H9 (cell line): ENCODE results near the gene PHF12. TPM values are rescaled to one million over a fixed set of nuclear protein-coding genes. Genes with fewer than 3 reads are reported as not detected.

Source experiments
- DNase-seq: peaks from one replicate; pipeline ENCODE4 v3.0.0-alpha.2; 2017
- H2AFZ ChIP-seq: one replicate; pipeline ENCODE4 v1.6.1; 2013; ENCODE audit warnings: mild to moderate bottlenecking, low read length, control low read depth, moderate library complexity
- H2AK5ac ChIP-seq: 2 replicates; pipeline ENCODE4 v1.6.1; 2013; ENCODE audit warnings: low read length, control low read depth, mixed read lengths; ENCODE audit not compliant: insufficient read length
- H2BK120ac ChIP-seq: one replicate; pipeline ENCODE4 v1.6.1; 2013; ENCODE audit warnings: low read depth, mild to moderate bottlenecking, low read length, control low read depth, inconsistent platforms; ENCODE audit not compliant: poor library complexity, severe bottlenecking
- H2BK12ac ChIP-seq: 2 replicates; pipeline ENCODE4 v1.6.1; 2013; ENCODE audit warnings: low read length, control low read depth, mixed read lengths, low read depth; ENCODE audit not compliant: insufficient read length
- H2BK15ac ChIP-seq: 2 replicates; pipeline ENCODE4 v1.6.1; 2013; ENCODE audit warnings: low read depth, low read length, control low read depth
- H2BK20ac ChIP-seq: one replicate; pipeline ENCODE4 v1.6.1; 2013; ENCODE audit warnings: low read depth, mild to moderate bottlenecking, low read length, control low read depth, inconsistent platforms; ENCODE audit not compliant: poor library complexity, severe bottlenecking
- H2BK5ac ChIP-seq: 2 replicates; pipeline ENCODE4 v1.6.1; 2013; ENCODE audit warnings: low read length, control low read depth, mixed read lengths; ENCODE audit not compliant: insufficient read length
- H3K14ac ChIP-seq: 2 replicates; pipeline ENCODE4 v1.6.1; 2013; ENCODE audit warnings: low read length, control low read depth; ENCODE audit not compliant: insufficient read depth
- H3K18ac ChIP-seq: 2 replicates; pipeline ENCODE4 v1.6.1; 2013; ENCODE audit warnings: low read depth, mild to moderate bottlenecking, mixed read lengths, low read length, control low read depth; ENCODE audit not compliant: insufficient read length
- H3K23ac ChIP-seq: 2 replicates; pipeline ENCODE4 v1.6.1; 2013; ENCODE audit warnings: low read length, control low read depth, mixed read lengths, low read depth; ENCODE audit not compliant: insufficient read length
- H3K23me2 ChIP-seq: 2 replicates; pipeline ENCODE4 v1.6.1; 2013; ENCODE audit warnings: low read depth, mild to moderate bottlenecking, mixed read lengths, low read length, control low read depth; ENCODE audit not compliant: insufficient read length, poor library complexity, severe bottlenecking
- H3K27ac ChIP-seq: 2 replicates; pipeline ENCODE4 v1.5.1; 2013; ENCODE audit warnings: low read length, control low read depth, mixed read lengths, low read depth; ENCODE audit not compliant: insufficient read length
- H3K27me3 ChIP-seq: 2 replicates; pipeline ENCODE4 v1.6.1; 2013; ENCODE audit warnings: low read length, control low read depth, inconsistent platforms; ENCODE audit not compliant: insufficient read depth
- H3K4ac ChIP-seq: 2 replicates; pipeline ENCODE4 v1.6.1; 2013; ENCODE audit warnings: low read depth, mild to moderate bottlenecking, control low read depth, inconsistent platforms, low read length, moderate library complexity
- H3K4me1 ChIP-seq: 2 replicates; pipeline ENCODE4 v1.6.1; 2013; ENCODE audit warnings: low read length, control low read depth, inconsistent platforms; ENCODE audit not compliant: insufficient read depth
- H3K4me2 ChIP-seq: 2 replicates; pipeline ENCODE4 v1.6.1; 2013; ENCODE audit warnings: low read length, control low read depth, mixed read lengths; ENCODE audit not compliant: insufficient read length, insufficient read depth
- H3K56ac ChIP-seq: 2 replicates; pipeline ENCODE4 v1.6.1; 2013; ENCODE audit warnings: low read depth, mild to moderate bottlenecking, mixed read lengths, low read length, control low read depth; ENCODE audit not compliant: insufficient read length
- H3K79me1 ChIP-seq: 2 replicates; pipeline ENCODE4 v1.6.1; 2013; ENCODE audit warnings: low read depth, mild to moderate bottlenecking, moderate library complexity, low read length, control low read depth, inconsistent platforms; ENCODE audit not compliant: insufficient read depth, poor library complexity, severe bottlenecking
- H3K79me2 ChIP-seq: 2 replicates; pipeline ENCODE4 v1.6.1; 2013; ENCODE audit warnings: low read length, control low read depth, inconsistent platforms; ENCODE audit not compliant: insufficient read depth
- H3K9ac ChIP-seq: 2 replicates; pipeline ENCODE4 v1.6.1; 2013; ENCODE audit warnings: low read length, control low read depth, mixed read lengths; ENCODE audit not compliant: insufficient read length; ENCODE audit errors: extremely low read depth
- H3K9me3 ChIP-seq: one replicate; pipeline ENCODE4 v1.6.1; 2013; ENCODE audit warnings: low read depth, low read length, inconsistent platforms; ENCODE audit not compliant: control insufficient read depth
- H3T11ph ChIP-seq: one replicate; pipeline ENCODE4 v1.6.1; 2013; ENCODE audit warnings: mild to moderate bottlenecking, low read length, control low read depth, inconsistent platforms
- H4K20me1 ChIP-seq: one replicate; pipeline ENCODE4 v1.6.1; 2013; ENCODE audit not compliant: control insufficient read depth, insufficient read length, insufficient read depth
- H4K5ac ChIP-seq: 2 replicates; pipeline ENCODE4 v1.6.1; 2013; ENCODE audit warnings: low read depth, mild to moderate bottlenecking, mixed read lengths, low read length, control low read depth; ENCODE audit not compliant: insufficient read length
- H4K8ac ChIP-seq: replicated peaks from 2 replicates; pipeline ENCODE4 v1.6.1; 2013; ENCODE audit warnings: low read length, control low read depth, mixed read lengths, low read depth; ENCODE audit not compliant: insufficient read length
- H4K91ac ChIP-seq: 2 replicates; pipeline ENCODE4 v1.6.1; 2013; ENCODE audit warnings: low read depth, mild to moderate bottlenecking, moderate library complexity, mixed read lengths, low read length, control low read depth; ENCODE audit not compliant: insufficient read length
- H3K27ac Mint-ChIP-seq, 3 experiments: 2 replicates in 2 of 3; 3 replicates in 1 of 3; pipeline ENCODE4 v1.8.0; 2020 to 2021; ENCODE audit warnings: mixed read lengths in 3 of 3, mild to moderate bottlenecking in 1 of 3, moderate library complexity in 1 of 3
- H3K27me3 Mint-ChIP-seq: 2 replicates; pipeline ENCODE4 v1.8.0; 2021; ENCODE audit warnings: low read depth, mild to moderate bottlenecking, moderate library complexity, mixed read lengths
- H3K36me3 Mint-ChIP-seq, 3 experiments: 2 replicates in 2 of 3; 3 replicates in 1 of 3; pipeline ENCODE4 v1.8.0; 2020 to 2021; ENCODE audit warnings: low read depth in 3 of 3, mixed read lengths in 3 of 3; ENCODE audit not compliant: insufficient read depth in 1 of 3
- H3K4me1 Mint-ChIP-seq, 2 experiments: 2 replicates each; pipeline ENCODE4 v1.8.0; 2020; ENCODE audit warnings: mixed read lengths in 2 of 2
- H3K4me3 Mint-ChIP-seq, 2 experiments: 2 replicates in 1 of 2; 3 replicates in 1 of 2; pipeline ENCODE4 v1.8.0; 2020 to 2021; ENCODE audit warnings: mild to moderate bottlenecking in 2 of 2, mixed read lengths in 2 of 2, moderate library complexity in 1 of 2
- H3K9me3 Mint-ChIP-seq, 2 experiments: 2 replicates in 1 of 2; 3 replicates in 1 of 2; pipeline ENCODE4 v1.8.0; 2020; ENCODE audit warnings: mild to moderate bottlenecking in 2 of 2, mixed read lengths in 2 of 2, moderate library complexity in 1 of 2
- WGBS: extraction: QIAGEN DNeasy Blood & Tissue Kit; methylation state at CpG from one replicate; pipeline ENCODE4 v1.1.7; 2013; ENCODE audit warnings: missing lambda C conversion rate, low lambda C conversion rate, mixed read lengths; ENCODE audit not compliant: insufficient read length; ENCODE audit errors: extremely low coverage; 5-methylcytosine and 5-hydroxymethylcytosine counted together
- total RNA-seq: library from RNA; stranded (reverse); gene quantifications from 2 replicates; pipeline ENCODE4 v1.2.1, GENCODE V29; 2021
- TF ChIP-seq, protein P1 (sequence below): fragments of 200-600 bp; sonication (generic); conservative IDR thresholded peaks from 3 replicates; pipeline ENCODE4 v1.8.0; 2021; ENCODE audit warnings: antibody characterized with exemption, mild to moderate bottlenecking

PHF12 gene
- total RNA-seq, 1 experiment from 2014 or later: 62.1 TPM

DNA sequence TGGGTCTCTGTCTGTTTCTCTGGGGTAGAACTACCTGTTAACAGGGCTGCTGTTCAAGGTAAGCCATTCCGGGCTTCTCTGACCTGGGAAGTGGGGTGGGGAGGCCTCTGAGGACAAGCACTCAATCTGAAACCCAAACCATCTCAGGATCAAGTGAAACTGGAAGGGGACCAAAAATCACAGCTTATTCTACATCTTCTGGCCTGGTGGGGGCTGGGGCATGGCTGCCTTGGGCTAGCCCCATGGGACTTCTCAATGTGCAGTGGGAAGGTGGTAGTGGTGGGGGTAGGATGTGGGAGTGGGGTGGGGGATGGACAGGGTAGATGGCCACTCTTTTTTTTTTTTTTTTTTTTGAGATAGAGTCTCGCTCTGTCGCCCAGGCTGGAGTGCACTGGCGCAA is 59.3 kb downstream of the PHF12 start:
- H3K4me1 Mint-ChIP-seq: peaks cover 16% of the 10 kb centered on the region in 2 experiments
- H3K4me3 Mint-ChIP-seq: no peak overlapping the region
- Histone ChIP-seq H3K56ac (no peak overlapping the region), H4K8ac (no peak overlapping the region), H3K27ac (no peak overlapping the region), H3K79me2 (peaks cover 4% of the 10 kb centered on the region; the same call in 1 of the 2 replicates), H3T11ph (no peak overlapping the region), H3K23ac (no peak overlapping the region), H3K9ac (no peak overlapping the region), H3K4me1 (peaks cover 9% of the 10 kb centered on the region), H3K14ac (no peak overlapping the region), H2AFZ (no peak overlapping the region), H2BK20ac (no peak overlapping the region), H3K4me2 (no peak overlapping the region), H3K9me3 (no peaks in the 10 kb centered on the region), H3K4ac (no peak overlapping the region), H3K27me3 (0 out of 2 replicates have a peak, but pooled peaks cover 3% of the 10 kb centered on the region), H4K5ac (no peak overlapping the region), H3K18ac (no peak overlapping the region), H3K23me2 (peaks cover 6% of the 10 kb centered on the region), H2BK5ac (no peak overlapping the region), H2BK15ac (no peak overlapping the region), H4K91ac (no peak overlapping the region), H2BK12ac (no peak overlapping the region), H4K20me1 (peaks cover 4% of the 10 kb centered on the region), H2AK5ac (no peak overlapping the region), H2BK120ac (no peak overlapping the region), H3K79me1 (peaks cover 4% of the 10 kb centered on the region)
- peaks cover 11 to 26% (median 17%) of the 10 kb centered on the region in 3 experiments for H3K36me3 Mint-ChIP-seq
- TF ChIP-seq, protein P1, sequence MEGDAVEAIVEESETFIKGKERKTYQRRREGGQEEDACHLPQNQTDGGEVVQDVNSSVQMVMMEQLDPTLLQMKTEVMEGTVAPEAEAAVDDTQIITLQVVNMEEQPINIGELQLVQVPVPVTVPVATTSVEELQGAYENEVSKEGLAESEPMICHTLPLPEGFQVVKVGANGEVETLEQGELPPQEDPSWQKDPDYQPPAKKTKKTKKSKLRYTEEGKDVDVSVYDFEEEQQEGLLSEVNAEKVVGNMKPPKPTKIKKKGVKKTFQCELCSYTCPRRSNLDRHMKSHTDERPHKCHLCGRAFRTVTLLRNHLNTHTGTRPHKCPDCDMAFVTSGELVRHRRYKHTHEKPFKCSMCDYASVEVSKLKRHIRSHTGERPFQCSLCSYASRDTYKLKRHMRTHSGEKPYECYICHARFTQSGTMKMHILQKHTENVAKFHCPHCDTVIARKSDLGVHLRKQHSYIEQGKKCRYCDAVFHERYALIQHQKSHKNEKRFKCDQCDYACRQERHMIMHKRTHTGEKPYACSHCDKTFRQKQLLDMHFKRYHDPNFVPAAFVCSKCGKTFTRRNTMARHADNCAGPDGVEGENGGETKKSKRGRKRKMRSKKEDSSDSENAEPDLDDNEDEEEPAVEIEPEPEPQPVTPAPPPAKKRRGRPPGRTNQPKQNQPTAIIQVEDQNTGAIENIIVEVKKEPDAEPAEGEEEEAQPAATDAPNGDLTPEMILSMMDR: no peak
- no CpG with 5 or more reads among the region's 4 CpGs for WGBS
- peaks cover 2% of the 10 kb centered on the region; the same call in 1 of the 2 replicates for H3K27me3 Mint-ChIP-seq
- no peaks in the 10 kb centered on the region for H3K9me3 Mint-ChIP-seq
- H3K27ac Mint-ChIP-seq: peak overlapping the region in 1 of 3 experiments; percentile 68; a peak in 1 of 7 replicates
- no peak for DNase-seq
